GM12878 (cell line): ENCODE results near the gene CUEDC1. TPM values are rescaled to one million over a fixed set of nuclear protein-coding genes. Genes with fewer than 3 reads are reported as not detected.
A peak's percentile ranks its signal among the peaks of the same experiment; 100 is the strongest.

Source experiments
- ATAC-seq: fragments of 200-7000 bp; cut with Tn5 transposase; 3 replicates; pipeline ENCODE4 v1.9.1; 2020; ENCODE audit warnings: mild to moderate bottlenecking, moderate library complexity
- BruUV-seq: library from RNA; stranded (reverse); fragments of 400-500 nt; replicated peaks from 2 replicates; lab custom pipeline; 2021; lab: Mats Ljungman, UMichigan
- CTCF ChIA-PET: fragments of 300-600 bp; sonication (Branson Sonifier 250); formaldehyde crosslinking; extraction: SDS; loops from one replicate; lab custom pipeline; 2021; ENCODE audit warnings: inconsistent platforms; lab: Yijun Ruan, JAX
- POLR2A ChIA-PET: fragments of 350-600 bp; formaldehyde crosslinking; extraction: SDS; loops from one replicate; lab custom pipeline; 2021; ENCODE audit warnings: inconsistent platforms; lab: Charles Lee
- RAD21 ChIA-PET: fragments of 300-600 bp; sonication (Branson Sonifier 250); formaldehyde crosslinking; loops from one replicate; lab custom pipeline; 2023; ENCODE audit warnings: antibody characterized with exemption; ENCODE audit not compliant: unreplicated experiment; lab: Charles Lee
- SMC1A ChIA-PET: fragments of 300-600 bp; sonication (Branson Sonifier 250); formaldehyde crosslinking; loops from one replicate; lab custom pipeline; 2023; ENCODE audit not compliant: unreplicated experiment, uncharacterized antibody; lab: Charles Lee
- DNase-seq: peaks from one replicate; pipeline ENCODE4 v3.0.0-alpha.2; 2011; ENCODE audit warnings: low read depth, low spot score
- FAIRE-seq: peaks from 3 replicates; lab custom pipeline; 2011; peaks lifted over from hg19 to GRCh38; lab: Jason Lieb, UNC
- H2AFZ ChIP-seq: 2 replicates; pipeline ENCODE4 v1.6.0; 2011; ENCODE audit warnings: low read depth, low read length, control low read depth; ENCODE audit not compliant: control insufficient read depth
- H3K27ac ChIP-seq: 2 replicates; pipeline ENCODE4 v1.5.1; 2011; ENCODE audit warnings: control low read depth; ENCODE audit not compliant: control insufficient read depth, insufficient read depth
- H3K27me3 ChIP-seq, 2 experiments: replicated peaks in 1 of 2; 2 replicates each; pipeline versions ENCODE4 v1.6.0 to v1.6.1; 2011; ENCODE audit warnings: low read length in 1 of 2; ENCODE audit not compliant: control insufficient read depth in 2 of 2, insufficient read depth in 2 of 2
- H3K36me3 ChIP-seq, 2 experiments: 2 replicates each; pipeline ENCODE4 v1.5.1; 2011; ENCODE audit warnings: low read length in 1 of 2; ENCODE audit not compliant: control insufficient read depth in 2 of 2, insufficient read depth in 2 of 2
- H3K4me1 ChIP-seq: 2 replicates; pipeline ENCODE4 v1.6.1; 2011; ENCODE audit warnings: mild to moderate bottlenecking, low read length, moderate library complexity, mixed read lengths; ENCODE audit not compliant: control insufficient read depth, insufficient read depth
- H3K4me2 ChIP-seq: 2 replicates; pipeline ENCODE4 v1.6.0; 2011; ENCODE audit warnings: control low read depth; ENCODE audit not compliant: control insufficient read depth, insufficient read depth
- H3K4me3 ChIP-seq: fragments of 200-600 bp; sonication (generic); 2 replicates; pipeline ENCODE4 v1.5.1; 2016
- H3K79me2 ChIP-seq: 2 replicates; pipeline ENCODE4 v1.6.0; 2011; ENCODE audit warnings: low read length; ENCODE audit not compliant: control insufficient read depth, insufficient read depth
- H3K9ac ChIP-seq: 2 replicates; pipeline ENCODE4 v1.8.0; 2011; ENCODE audit warnings: low read length, control low read depth, mixed read lengths; ENCODE audit not compliant: control insufficient read depth, insufficient read depth
- H3K9me3 ChIP-seq: replicated peaks from 3 replicates; pipeline ENCODE4 v1.5.1; 2011; ENCODE audit warnings: mild to moderate bottlenecking, low read length; ENCODE audit not compliant: control insufficient read depth, insufficient read depth
- H4K20me1 ChIP-seq: 2 replicates; pipeline ENCODE4 v1.6.0; 2011; ENCODE audit not compliant: control insufficient read depth, insufficient read depth
- BHLHE40 ChIP-seq, 2 experiments: fragments of 450-650 bp in 1 of 2; IDR thresholded peaks; 2 replicates each; pipeline ENCODE4 v1.6.1; 2011 to 2017; ENCODE audit warnings: low read depth in 2 of 2, borderline replicate concordance in 1 of 2, improper control_type of control experiment in 1 of 2, low read length in 1 of 2, mild to moderate bottlenecking in 1 of 2
- CTCF ChIP-seq, 3 experiments: IDR thresholded peaks in 2 of 3; conservative IDR thresholded peaks in 1 of 3; 2 replicates each; pipeline ENCODE4 v1.5.1; 2011; ENCODE audit warnings: low read depth in 3 of 3, low read length in 3 of 3, mild to moderate bottlenecking in 3 of 3, control low read depth in 2 of 3, moderate library complexity in 2 of 3, inconsistent platforms in 1 of 3, mixed read lengths in 1 of 3; ENCODE audit not compliant: control insufficient read depth in 2 of 3, insufficient read depth in 1 of 3; ENCODE audit errors: extremely low read depth in 1 of 3
- DPF2 ChIP-seq: fragments of 450-650 bp; IDR thresholded peaks from 2 replicates; pipeline ENCODE4 v1.6.1; 2017; ENCODE audit warnings: mild to moderate bottlenecking
- EED ChIP-seq: sonication (generic); IDR thresholded peaks from 2 replicates; pipeline ENCODE4 v1.6.1; 2016; ENCODE audit warnings: antibody characterized with exemption, low read depth
- EGR1 ChIP-seq, 2 experiments: IDR thresholded peaks; 1 replicate in 1 of 2; 2 replicates in 1 of 2; pipeline ENCODE4 v1.6.1; 2011 to 2012; ENCODE audit warnings: low read depth in 2 of 2, low read length in 2 of 2, borderline replicate concordance in 1 of 2, mild to moderate bottlenecking in 1 of 2, moderate library complexity in 1 of 2
- IKZF1 ChIP-seq: fragments of 450-650 bp; conservative IDR thresholded peaks from 2 replicates; pipeline ENCODE4 v1.6.1; 2017; ENCODE audit warnings: antibody characterized with exemption, mild to moderate bottlenecking
- IKZF2 ChIP-seq, 2 experiments: fragments of 450-650 bp; IDR thresholded peaks; 2 replicates each; pipeline ENCODE4 v1.6.1; 2017; ENCODE audit warnings: mild to moderate bottlenecking in 2 of 2, moderate library complexity in 2 of 2
- LARP7 ChIP-seq: fragments of 450-650 bp; IDR thresholded peaks from 2 replicates; pipeline ENCODE4 v1.6.1; 2017; ENCODE audit warnings: mild to moderate bottlenecking
- MEF2A ChIP-seq: IDR thresholded peaks from 2 replicates; pipeline ENCODE4 v1.6.1; 2011; ENCODE audit warnings: low read depth, mild to moderate bottlenecking, low read length, moderate library complexity; ENCODE audit not compliant: insufficient read depth
- NRF1 ChIP-seq: conservative IDR thresholded peaks from 2 replicates; pipeline ENCODE4 v1.6.1; 2011; ENCODE audit warnings: mild to moderate bottlenecking, low read depth, low read length, improper control_type of control experiment
- PKNOX1 ChIP-seq: fragments of 450-650 bp; IDR thresholded peaks from 2 replicates; pipeline ENCODE4 v1.6.1; 2016; ENCODE audit warnings: mild to moderate bottlenecking
- RAD21 ChIP-seq: IDR thresholded peaks from 2 replicates; pipeline ENCODE4 v1.6.1; 2011; ENCODE audit warnings: mild to moderate bottlenecking, low read depth, low read length, moderate library complexity; ENCODE audit not compliant: insufficient read depth
- RB1 ChIP-seq: fragments of 450-650 bp; formaldehyde crosslinking; IDR thresholded peaks from 2 replicates; pipeline ENCODE4 v1.6.1; 2017; ENCODE audit warnings: mild to moderate bottlenecking, borderline replicate concordance
- RELA ChIP-seq: fragments of 450-650 bp; IDR thresholded peaks from 2 replicates; pipeline ENCODE4 v1.8.0; 2014; ENCODE audit warnings: borderline replicate concordance; ENCODE audit not compliant: partially characterized antibody
- SMAD1 ChIP-seq: fragments of 450-650 bp; IDR thresholded peaks from 2 replicates; pipeline ENCODE4 v1.6.1; 2018; ENCODE audit warnings: mild to moderate bottlenecking, low read depth; ENCODE audit not compliant: partially characterized antibody
- SMARCA5 ChIP-seq: fragments of 450-650 bp; IDR thresholded peaks from 2 replicates; pipeline ENCODE4 v1.6.1; 2017; ENCODE audit warnings: mild to moderate bottlenecking
- TCF12 ChIP-seq: IDR thresholded peaks from 2 replicates; pipeline ENCODE4 v1.6.1; 2011; ENCODE audit warnings: low read depth, mild to moderate bottlenecking, low read length
- YY1 ChIP-seq: IDR thresholded peaks from 2 replicates; pipeline ENCODE4 v1.6.1; 2011; ENCODE audit warnings: low read depth, mild to moderate bottlenecking, low read length
- ZNF207 ChIP-seq: fragments of 450-650 bp; IDR thresholded peaks from 2 replicates; pipeline ENCODE4 v1.6.1; 2014; ENCODE audit warnings: antibody characterized with exemption, mild to moderate bottlenecking, borderline replicate concordance
- ZNF217 ChIP-seq: fragments of 450-650 bp; IDR thresholded peaks from 2 replicates; pipeline ENCODE4 v1.6.1; 2017; ENCODE audit warnings: antibody characterized with exemption, mild to moderate bottlenecking
- WGBS: methylation state at CpG from one replicate; pipeline ENCODE4 v1.1.6; 2016; ENCODE audit warnings: low lambda C conversion rate; ENCODE audit not compliant: insufficient replicate concordance, insufficient coverage; ENCODE audit errors: missing lambda C conversion rate; 5-methylcytosine and 5-hydroxymethylcytosine counted together
- in situ Hi-C: fragments of 300-500 bp; cut with MboI; formaldehyde crosslinking; loops from 9 replicates; pipeline ENCODE4 v1.14.3; 2018; ENCODE audit warnings: mixed read lengths
- intact Hi-C: fragments of 100-400 bp; cut with micrococcal nuclease; formaldehyde crosslinking; loops from one replicate; pipeline ENCODE4 v1.14.2; 2022; ENCODE audit not compliant: unreplicated experiment
- polyA plus RNA-seq, 11 experiments: library from polyadenylated mRNA; depleted of rRNA in 4 of 11; unstranded in 6 of 11; stranded (reverse) in 5 of 11; fragments of >200 nt; fragmentation: Nextera tagmentation in 4 of 11; fragmentation: Illumina TruSeq in 1 of 11; extraction: Ambion mirVana in 4 of 11; extraction: Trizol in 1 of 11; gene quantifications; 1 replicate in 1 of 11; 2 replicates in 10 of 11; pipeline versions ENCODE4 v1.2.1 to v1.2.3, GENCODE V29; 2011 to 2016; ENCODE audit warnings: inconsistent platforms in 2 of 11, missing spikeins in 2 of 11, low read depth in 1 of 11
- total RNA-seq, 4 experiments: library from RNA; depleted of rRNA in 3 of 4; stranded (reverse); fragments of >200 nt in 3 of 4; fragmentation: Illumina TruSeq in 1 of 4; extraction: Trizol in 1 of 4; gene quantifications; 2 replicates each; pipeline versions ENCODE4 v1.2.1 to v1.2.3, GENCODE V29; 2013 to 2021

CUEDC1 gene
- total and polyA plus RNA-seq, 10 of the 15 experiments (the other 5 are each of a cell fraction or from before 2014, with no cell fraction given), result 0.24 to 7.4 (median 1.8) TPM

- CTCF ChIA-PET, result interaction anchor here (0.9 to 9.4 kb wide), 26 partner anchors 9 to 281 kb away, joined by 3 to 92 read pairs (median 6); no protein-coding TSS in a partner anchor
- RAD21 ChIA-PET, result interaction anchor here (0.6 to 2.5 kb wide), 19 partner anchors 8 to 107 kb away, joined by 3 to 25 read pairs (median 5); partner anchors contain the start of gene CUEDC1
- Histone ChIP-seq H3K79me2 (no peaks in the 10 kb centered on the region), H3K9me3 (no peaks in the 10 kb centered on the region), H3K27me3 (no peaks in the 10 kb centered on the region), H3K9ac (no peak overlapping the region), H3K4me3 (no peak overlapping the region), H2AFZ (no peak overlapping the region), H3K27ac (no peak overlapping the region), H3K4me1 (peaks cover 19% of the 10 kb centered on the region), H3K4me2 (no peak overlapping the region), H4K20me1 (no peaks in the 10 kb centered on the region; the same call in 1 of the 2 replicates), H3K36me3 (no peaks in the 10 kb centered on the region)
- POLR2A ChIA-PET, result interaction anchor here (1.7 kb wide), 1 partner anchor 105 kb away, joined by 7 read pairs; no protein-coding TSS in a partner anchor
- FAIRE-seq, result peak; percentile 97
- SMC1A ChIA-PET, result interaction anchor here (0.6 to 7.8 kb wide), 14 partner anchors 12 to 222 kb away, joined by 3 to 111 read pairs (median 4); no protein-coding TSS in a partner anchor
- in situ Hi-C loops (loop anchor here (10.0 kb wide), 1 partner anchor 103 kb away; no protein-coding TSS in a partner anchor), intact Hi-C loops (loop anchor here (2.0 to 5.0 kb wide), 2 partner anchors 35 to 103 kb away; no protein-coding TSS in a partner anchor)
- WGBS, result 32% methylated on average over 6 of the region's 6 CpGs
- no TSS peak for BruUV-seq
- no peak for DNase-seq
- peak; percentile 91 for ATAC-seq
- no peak for TF ChIP-seq SMAD1
- peak; percentile 77; the same call in 1 of the 2 replicates for TF ChIP-seq RB1
- TF ChIP-seq EGR1 (IDR thresholded peaks at IDR 0.05; ENCODE audit: borderline replicate concordance in 1 of 2, low read depth in 2 of 2, low read length in 2 of 2), result no peak
- TF ChIP-seq SMARCA5, result 0 out of 2 replicates have a peak, but pooled peaks have one; percentile 67
- TF ChIP-seq IKZF1, result peak; percentile 39
- peak; percentile 36 for TF ChIP-seq RELA
- TF ChIP-seq ZNF217, result peak; percentile 29; the same call in 1 of the 2 replicates
- peak; percentile 91 to 99 (median 99) for TF ChIP-seq CTCF (IDR thresholded peaks at IDR 0.05 in 2 of 3, conservative IDR thresholded peaks at IDR 0.05 in 1 of 3; ENCODE audit: control insufficient read depth in 2 of 3, extremely low read depth in 1 of 3, insufficient read depth in 1 of 3, low read depth in 3 of 3, low read length in 3 of 3)
- TF ChIP-seq DPF2, result 0 out of 2 replicates have a peak, but pooled peaks have one; percentile 27
- TF ChIP-seq YY1, result peak; percentile 80
- TF ChIP-seq TCF12, result 0 out of 2 replicates have a peak, but pooled peaks have one; percentile 41
- no peak for TF ChIP-seq NRF1
- peak; percentile 35 for TF ChIP-seq LARP7
- no peak for TF ChIP-seq PKNOX1
- peak; percentile 57; the same call in 1 of the 2 replicates for TF ChIP-seq ZNF207
- TF ChIP-seq IKZF2 (IDR thresholded peaks at IDR 0.05), result 0 out of 4 replicates have a peak, but pooled peaks of 1 of the 2 experiments have one; percentile 12
- TF ChIP-seq EED, result 0 out of 2 replicates have a peak, but pooled peaks have one; percentile 29
- TF ChIP-seq MEF2A, result 0 out of 2 replicates have a peak, but pooled peaks have one; percentile 15
- 0 out of 4 replicates have a peak, but pooled peaks of 1 of the 2 experiments have one; percentile 8 for TF ChIP-seq BHLHE40 (IDR thresholded peaks at IDR 0.05; ENCODE audit: borderline replicate concordance in 1 of 2, low read depth in 2 of 2, low read length in 1 of 2)
- peak; percentile 88 for TF ChIP-seq RAD21
Observed at GRCh38 chr17:57892146-57892819, 62.9 kb downstream of the CUEDC1 start.
